Left colon (tissue), 2 donors: ENCODE data around the gene DNAAF8. TPM values are rescaled to one million over a fixed set of nuclear protein-coding genes. Genes with fewer than 3 reads are reported as not detected.

Experiments used
- ATAC-seq: fragments of 200-7000 bp; cut with Tn5 transposase; one replicate; pipeline ENCODE4 v1.9.1; 2020; ENCODE audit warnings: mild to moderate bottlenecking, moderate library complexity
- DNase-seq, 2 donors: peaks; one replicate each; pipeline ENCODE4 v3.0.0-alpha.2; 2020
- intact Hi-C, 2 donors: fragments of 100-400 bp; cut with DNase I in 1 of 2; cut with micrococcal nuclease in 1 of 2; formaldehyde crosslinking; loops; one replicate each; pipeline versions ENCODE4 v1.11.2 to v1.14.0; 2022; cut with DNase I, micrococcal nuclease
- long read RNA-seq: library from polyadenylated mRNA; unstranded; transcript quantifications from one replicate; pipeline ENCODE4 v2.0.0, GENCODE V29; 2021
- total RNA-seq, 2 donors: library from RNA; stranded (reverse); fragmentation: NEBNext Ultra II Directional; extraction: Animal tissue kit (Norgen Biotek cat#: 25700); gene quantifications; one replicate each; pipeline ENCODE4 v1.2.1, GENCODE V29; 2021
- donor health status: DM: no; HTN: no; CAD: no.
- donor health status: DM: yes; HTN: yes; CAD: no.

DNAAF8 gene
- total RNA-seq = under 1 TPM; 0.49 to 0.67 TPM
- long read RNA-seq = 0 reads

- DNase-seq (peak; percentile 91 to 98), ATAC-seq (peak; percentile 96)
- intact Hi-C loops = no loop called here
Measured at GRCh38 chr16:4734063-4734729, at the start of gene DNAAF8, which contains the start of gene ANKS3. TSS of gene DNAAF8 (plus strand) at chr16:4734537. CDS start at chr16:4736515, 1,978 bp downstream. TSS of gene ANKS3 (minus strand) at chr16:4734271. CDS start at chr16:4730149, 4,122 bp downstream.

GRCh38 chr16:4684763-4685162, 49.6 kb upstream of the DNAAF8 start:
- intact Hi-C loops = no loop called here
- no peak for DNase-seq
- ATAC-seq = no peak

GRCh38 chr16:4685292-4685691, 49.0 kb upstream of the DNAAF8 start:
- DNase-seq (no peak), ATAC-seq (no peak)

GRCh38 chr16:4685776-4686496, 48.4 kb upstream of the DNAAF8 start:
- intact Hi-C loops = no loop called here
- DNase-seq = no peak
- ATAC-seq = no peak

More at GRCh38 chr16:4685292-4685691, 49.0 kb upstream of the DNAAF8 start:
- intact Hi-C loops = no loop called here

GRCh38 chr16:4686497-4687210, 47.7 kb upstream of the DNAAF8 start:
- DNase-seq = no peak
- intact Hi-C loops = no loop called here
- ATAC-seq = no peak

GRCh38 chr16:4687416-4687815, 46.9 kb upstream of the DNAAF8 start:
- ATAC-seq (no peak), DNase-seq (no peak)
- intact Hi-C loops = no loop called here

GRCh38 chr16:4687946-4688673, 46.2 kb upstream of the DNAAF8 start:
- DNase-seq (no peak), ATAC-seq (no peak)
- intact Hi-C loops = no loop called here

GRCh38 chr16:4688674-4689045, 45.7 kb upstream of the DNAAF8 start:
- DNase-seq = no peak

GRCh38 chr16:4689091-4689671, 45.2 kb upstream of the DNAAF8 start:
- intact Hi-C loops = no loop called here
- DNase-seq = no peak

More at GRCh38 chr16:4688674-4689045, 45.7 kb upstream of the DNAAF8 start:
- no peak for ATAC-seq
- intact Hi-C loops = no loop called here

GRCh38 chr16:4689864-4690704, 44.3 kb upstream of the DNAAF8 start:
- intact Hi-C loops = no loop called here
- ATAC-seq = no peak
- DNase-seq = no peak

More at GRCh38 chr16:4689091-4689671, 45.2 kb upstream of the DNAAF8 start:
- ATAC-seq = no peak

- no peak for ATAC-seq
- no peak for DNase-seq
Measured at GRCh38 chr16:4690946-4691665, 43.2 kb upstream of the DNAAF8 start.

GRCh38 chr16:4691666-4692412, 42.5 kb upstream of the DNAAF8 start:
- ATAC-seq (no peak), DNase-seq (no peak)
- intact Hi-C loops = no loop called here

More at GRCh38 chr16:4690946-4691665, 43.2 kb upstream of the DNAAF8 start:
- intact Hi-C loops = no loop called here

GRCh38 chr16:4692460-4693295, 41.7 kb upstream of the DNAAF8 start:
- ATAC-seq (peak; percentile 18), DNase-seq (peak in 1 of 2 donors; percentile 36)
- intact Hi-C loops = no loop called here

- intact Hi-C loops = no loop called here
- ATAC-seq = peak; percentile 85
Measured at GRCh38 chr16:4693296-4693955, 40.9 kb upstream of the DNAAF8 start, which contains the start of gene NUDT16L1. TSS of gene NUDT16L1 (plus strand) at chr16:4693562. CDS start at chr16:4693727, 165 bp downstream.

More at GRCh38 chr16:4693296-4693955, 40.9 kb upstream of the DNAAF8 start, which contains the start of gene NUDT16L1:
- peak; percentile 96 to 97 for DNase-seq
